ENCODE measurements around the gene PCGF1.
A peak's percentile ranks its signal among the peaks of the same experiment; 100 is the strongest.

The PCGF1 gene

GRCh38 chr2:74458938-74459363 is 48.5 kb downstream of the PCGF1 start:
- Histone ChIP-seq H3K27ac (peak overlapping the region in 19 of 21 experiments; percentile 69 to 99 (median 86)), H3K4me3 (peak overlapping the region; percentile 58 to 76 (median 65))

- Histone ChIP-seq H3K27ac (peak within 1 kb of the TSS; percentile 24 to 99 (median 94)), H3K4me3 (peak within 1 kb of the TSS; percentile 58 to 76 (median 65))
These were observed 49.2 kb downstream of the PCGF1 start, which contains the start of gene WBP1 for GRCh38 chr2:74458132-74458937. Gene WBP1 (plus strand): TSS chr2:74458438. CDS start chr2:74458603, 165 bp downstream.

GRCh38 chr2:74457549-74458131 is 49.9 kb downstream of the PCGF1 start:
- H3K27ac ChIP-seq: peak overlapping the region; percentile 24 to 99 (median 94)
- peak overlapping the region; percentile 51 to 76 (median 65) for H3K4me3 ChIP-seq

- Histone ChIP-seq H3K27ac (peak overlapping the region; percentile 24 to 99 (median 94)), H3K4me3 (peak overlapping the region; percentile 51 to 76 (median 65))
These were observed 50.4 kb downstream of the PCGF1 start for GRCh38 chr2:74457129-74457548.

Data from skin epidermis (tissue), 12 donors.